ENCODE measurements around the gene VSIG4.

DNA sequence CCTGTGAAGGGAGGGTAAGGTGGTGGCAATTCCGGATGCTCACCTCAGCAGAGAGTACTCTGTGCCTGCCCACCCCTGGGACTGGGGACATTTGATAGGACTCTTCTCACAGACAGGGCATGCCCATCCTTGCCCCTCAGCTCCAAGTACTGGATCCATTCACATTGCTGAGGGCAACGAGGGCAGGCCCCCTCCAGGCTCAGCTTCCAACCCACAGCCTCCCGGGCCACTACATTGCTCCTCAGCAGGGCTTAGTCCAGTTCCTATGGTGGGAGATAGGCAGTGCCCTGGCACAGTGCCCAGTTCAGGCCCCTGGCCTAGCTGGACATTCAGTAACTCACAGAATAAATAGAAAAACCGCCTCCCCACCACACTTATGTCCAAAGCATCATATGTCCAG lies 15.1 kb upstream of the VSIG4 start:
- TF ChIP-seq POLR2AphosphoS5 (IDR thresholded peaks at IDR 0.05; ENCODE audit: low read depth) (no peak), GABPA (IDR thresholded peaks at IDR 0.05; ENCODE audit: low read depth) (no peak)
- TF ChIP-seq, protein P1, sequence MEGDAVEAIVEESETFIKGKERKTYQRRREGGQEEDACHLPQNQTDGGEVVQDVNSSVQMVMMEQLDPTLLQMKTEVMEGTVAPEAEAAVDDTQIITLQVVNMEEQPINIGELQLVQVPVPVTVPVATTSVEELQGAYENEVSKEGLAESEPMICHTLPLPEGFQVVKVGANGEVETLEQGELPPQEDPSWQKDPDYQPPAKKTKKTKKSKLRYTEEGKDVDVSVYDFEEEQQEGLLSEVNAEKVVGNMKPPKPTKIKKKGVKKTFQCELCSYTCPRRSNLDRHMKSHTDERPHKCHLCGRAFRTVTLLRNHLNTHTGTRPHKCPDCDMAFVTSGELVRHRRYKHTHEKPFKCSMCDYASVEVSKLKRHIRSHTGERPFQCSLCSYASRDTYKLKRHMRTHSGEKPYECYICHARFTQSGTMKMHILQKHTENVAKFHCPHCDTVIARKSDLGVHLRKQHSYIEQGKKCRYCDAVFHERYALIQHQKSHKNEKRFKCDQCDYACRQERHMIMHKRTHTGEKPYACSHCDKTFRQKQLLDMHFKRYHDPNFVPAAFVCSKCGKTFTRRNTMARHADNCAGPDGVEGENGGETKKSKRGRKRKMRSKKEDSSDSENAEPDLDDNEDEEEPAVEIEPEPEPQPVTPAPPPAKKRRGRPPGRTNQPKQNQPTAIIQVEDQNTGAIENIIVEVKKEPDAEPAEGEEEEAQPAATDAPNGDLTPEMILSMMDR (IDR thresholded peaks at IDR 0.05; ENCODE audit: insufficient read depth, low read length): no peak
